ENCODE results near the gene ACTN3. TPM values are rescaled to one million over a fixed set of nuclear protein-coding genes. Genes with fewer than 3 reads are reported as not detected.

The ACTN3 gene
- under 0.01 TPM in 1 of 2 replicates, not detected in the other for total RNA-seq (2012; rRNA removed)

GRCh38 chr11:66546368-66546965 lies at the start of gene ACTN3:
TSS of gene ACTN3 (plus strand) at chr11:66546903. CDS start at chr11:66546938, 35 bp downstream.
- Histone ChIP-seq H3K9ac (ENCODE audit: low read depth, low read length) (peak within 1 kb of the TSS; percentile 89), H3K4me1 (ENCODE audit: control insufficient read depth, insufficient read depth, low read length) (peaks cover 17% of the 10 kb centered on the region), H3K9me3 (replicated peaks; ENCODE audit: low read length) (no peaks in the 10 kb centered on the region), H3K4me3 (ENCODE audit: low read length) (peak within 1 kb of the TSS; percentile 83), H3K27me3 (ENCODE audit: control insufficient read depth, insufficient read depth, low read length) (peaks cover 26% of the 10 kb centered on the region), H3K4me2 (ENCODE audit: low read length) (peak within 1 kb of the TSS; percentile 78), H3K36me3 (ENCODE audit: insufficient read depth, low read length) (no peaks in the 10 kb centered on the region)

GRCh38 chr11:66497206-66497605 lies 49.5 kb upstream of the ACTN3 start:
- no peaks in the 10 kb centered on the region for H3K27me3 ChIP-seq (ENCODE audit: control insufficient read depth, insufficient read depth, low read length)
- H3K4me3 ChIP-seq (ENCODE audit: low read length), result no peak overlapping the region
- H3K9me3 ChIP-seq (replicated peaks; ENCODE audit: low read length), result no peaks in the 10 kb centered on the region
- H3K36me3 ChIP-seq (ENCODE audit: insufficient read depth, low read length), result peaks cover 53% of the 10 kb centered on the region
- H3K9ac ChIP-seq (ENCODE audit: low read depth, low read length), result no peak overlapping the region
- H3K4me1 ChIP-seq (ENCODE audit: control insufficient read depth, insufficient read depth, low read length), result no peaks in the 10 kb centered on the region
- no peak overlapping the region for H3K4me2 ChIP-seq (ENCODE audit: low read length)

- Histone ChIP-seq H3K27me3 (ENCODE audit: control insufficient read depth, insufficient read depth, low read length) (no peaks in the 10 kb centered on the region), H3K4me1 (ENCODE audit: control insufficient read depth, insufficient read depth, low read length) (no peaks in the 10 kb centered on the region), H3K9ac (ENCODE audit: low read depth, low read length) (no peak overlapping the region), H3K36me3 (ENCODE audit: insufficient read depth, low read length) (peaks cover 41% of the 10 kb centered on the region), H3K4me2 (ENCODE audit: low read length) (no peak overlapping the region), H3K4me3 (ENCODE audit: low read length) (no peak overlapping the region), H3K9me3 (replicated peaks; ENCODE audit: low read length) (no peaks in the 10 kb centered on the region)
Observed at GRCh38 chr11:66498506-66498905, 48.2 kb upstream of the ACTN3 start.

- Histone ChIP-seq H3K4me3 (ENCODE audit: low read length) (no peak overlapping the region), H3K4me2 (ENCODE audit: low read length) (no peak overlapping the region), H3K9ac (ENCODE audit: low read depth, low read length) (no peak overlapping the region), H3K36me3 (ENCODE audit: insufficient read depth, low read length) (peaks cover 27% of the 10 kb centered on the region), H3K4me1 (ENCODE audit: control insufficient read depth, insufficient read depth, low read length) (peaks cover 4% of the 10 kb centered on the region), H3K27me3 (ENCODE audit: control insufficient read depth, insufficient read depth, low read length) (no peaks in the 10 kb centered on the region), H3K9me3 (replicated peaks; ENCODE audit: low read length) (no peaks in the 10 kb centered on the region)
Observed at GRCh38 chr11:66505276-66505816, 41.4 kb upstream of the ACTN3 start.

GRCh38 chr11:66509131-66509561 lies 37.6 kb upstream of the ACTN3 start:
- no peaks in the 10 kb centered on the region for H3K9me3 ChIP-seq (replicated peaks; ENCODE audit: low read length)
- no peak overlapping the region for H3K9ac ChIP-seq (ENCODE audit: low read depth, low read length)
- no peak overlapping the region for H3K4me3 ChIP-seq (ENCODE audit: low read length)
- H3K36me3 ChIP-seq (ENCODE audit: insufficient read depth, low read length), result peaks cover 32% of the 10 kb centered on the region
- peaks cover 9% of the 10 kb centered on the region for H3K4me1 ChIP-seq (ENCODE audit: control insufficient read depth, insufficient read depth, low read length)
- no peak overlapping the region for H3K4me2 ChIP-seq (ENCODE audit: low read length)
- no peaks in the 10 kb centered on the region for H3K27me3 ChIP-seq (ENCODE audit: control insufficient read depth, insufficient read depth, low read length)

GRCh38 chr11:66510271-66510989 lies 36.3 kb upstream of the ACTN3 start, which contains the start of gene BBS1:
TSS of gene BBS1 (plus strand) at chr11:66510635. CDS start at chr11:66510660, 25 bp downstream.
- H3K27me3 ChIP-seq (ENCODE audit: control insufficient read depth, insufficient read depth, low read length), result no peaks in the 10 kb centered on the region
- peaks cover 9% of the 10 kb centered on the region for H3K4me1 ChIP-seq (ENCODE audit: control insufficient read depth, insufficient read depth, low read length)
- H3K36me3 ChIP-seq (ENCODE audit: insufficient read depth, low read length), result peaks cover 25% of the 10 kb centered on the region
- H3K9me3 ChIP-seq (replicated peaks; ENCODE audit: low read length), result no peaks in the 10 kb centered on the region
- H3K4me2 ChIP-seq (ENCODE audit: low read length), result peak within 1 kb of the TSS; percentile 86
- peak within 1 kb of the TSS; percentile 83 for H3K9ac ChIP-seq (ENCODE audit: low read depth, low read length)
- H3K4me3 ChIP-seq (ENCODE audit: low read length), result peak within 1 kb of the TSS; percentile 89

- peak overlapping the region; percentile 83 for H3K9ac ChIP-seq (ENCODE audit: low read depth, low read length)
- no peaks in the 10 kb centered on the region for H3K27me3 ChIP-seq (ENCODE audit: control insufficient read depth, insufficient read depth, low read length)
- peak overlapping the region; percentile 86 for H3K4me2 ChIP-seq (ENCODE audit: low read length)
- H3K4me3 ChIP-seq (ENCODE audit: low read length), result peak overlapping the region; percentile 89
- peaks cover 9% of the 10 kb centered on the region for H3K4me1 ChIP-seq (ENCODE audit: control insufficient read depth, insufficient read depth, low read length)
- no peaks in the 10 kb centered on the region for H3K9me3 ChIP-seq (replicated peaks; ENCODE audit: low read length)
- H3K36me3 ChIP-seq (ENCODE audit: insufficient read depth, low read length), result peaks cover 27% of the 10 kb centered on the region
Observed at GRCh38 chr11:66510990-66511339, 35.7 kb upstream of the ACTN3 start.

GRCh38 chr11:66523611-66524010 lies 23.1 kb upstream of the ACTN3 start:
- Histone ChIP-seq H3K4me3 (ENCODE audit: low read length) (no peak overlapping the region), H3K4me2 (ENCODE audit: low read length) (no peak overlapping the region), H3K4me1 (ENCODE audit: control insufficient read depth, insufficient read depth, low read length) (no peaks in the 10 kb centered on the region), H3K9me3 (replicated peaks; ENCODE audit: low read length) (no peaks in the 10 kb centered on the region), H3K9ac (ENCODE audit: low read depth, low read length) (no peak overlapping the region), H3K27me3 (ENCODE audit: control insufficient read depth, insufficient read depth, low read length) (no peaks in the 10 kb centered on the region), H3K36me3 (ENCODE audit: insufficient read depth, low read length) (peaks cover 22% of the 10 kb centered on the region)

- Histone ChIP-seq H3K9me3 (replicated peaks; ENCODE audit: low read length) (no peaks in the 10 kb centered on the region), H3K36me3 (ENCODE audit: insufficient read depth, low read length) (peaks cover 22% of the 10 kb centered on the region), H3K4me3 (ENCODE audit: low read length) (no peak overlapping the region), H3K9ac (ENCODE audit: low read depth, low read length) (no peak overlapping the region), H3K4me1 (ENCODE audit: control insufficient read depth, insufficient read depth, low read length) (no peaks in the 10 kb centered on the region), H3K27me3 (ENCODE audit: control insufficient read depth, insufficient read depth, low read length) (no peaks in the 10 kb centered on the region), H3K4me2 (ENCODE audit: low read length) (no peak overlapping the region)
Observed at GRCh38 chr11:66524304-66525040, 22.2 kb upstream of the ACTN3 start.

GRCh38 chr11:66529069-66529468 lies 17.6 kb upstream of the ACTN3 start:
- Histone ChIP-seq H3K9me3 (replicated peaks; ENCODE audit: low read length) (no peaks in the 10 kb centered on the region), H3K36me3 (ENCODE audit: insufficient read depth, low read length) (no peaks in the 10 kb centered on the region), H3K4me1 (ENCODE audit: control insufficient read depth, insufficient read depth, low read length) (no peaks in the 10 kb centered on the region), H3K27me3 (ENCODE audit: control insufficient read depth, insufficient read depth, low read length) (no peaks in the 10 kb centered on the region), H3K9ac (ENCODE audit: low read depth, low read length) (no peak overlapping the region), H3K4me3 (ENCODE audit: low read length) (no peak overlapping the region), H3K4me2 (ENCODE audit: low read length) (no peak overlapping the region)

GRCh38 chr11:66529655-66530054 lies 17.0 kb upstream of the ACTN3 start:
- Histone ChIP-seq H3K9ac (ENCODE audit: low read depth, low read length) (no peak overlapping the region), H3K4me1 (ENCODE audit: control insufficient read depth, insufficient read depth, low read length) (no peaks in the 10 kb centered on the region), H3K4me2 (ENCODE audit: low read length) (no peak overlapping the region), H3K9me3 (replicated peaks; ENCODE audit: low read length) (no peaks in the 10 kb centered on the region), H3K36me3 (ENCODE audit: insufficient read depth, low read length) (no peaks in the 10 kb centered on the region), H3K27me3 (ENCODE audit: control insufficient read depth, insufficient read depth, low read length) (no peaks in the 10 kb centered on the region), H3K4me3 (ENCODE audit: low read length) (no peak overlapping the region)
